ENCODE data around the gene DOHH. TPM values are rescaled to one million over a fixed set of nuclear protein-coding genes. Genes with fewer than 3 reads are reported as not detected.

Gene DOHH
- total RNA-seq = 10 to 100 TPM in 1 of 2 experiments, 1 to 10 TPM in 1; 9.6 to 15.4 TPM

GRCh38 chr19:3500429-3501101 lies at the start of gene DOHH:
Gene DOHH (minus strand): TSS chr19:3500674. CDS start chr19:3496814, 3,860 bp downstream.
- Mint-ChIP-seq H3K4me3 (peak within 1 kb of the TSS; percentile 91), H3K36me3 (ENCODE audit: low read depth) (peaks cover 21% of the 10 kb centered on the region), H3K27ac (peak within 1 kb of the TSS; percentile 97), H3K4me1 (peaks cover 26% of the 10 kb centered on the region), H3K27me3 (no peaks in the 10 kb centered on the region), H3K9me3 (ENCODE audit: low read depth) (no peaks in the 10 kb centered on the region)
- ATAC-seq (peak; percentile 95), DNase-seq (peak; percentile 98)
- ChIA-PET POLR2A (interaction anchor here (0.5 to 0.6 kb wide), 3 partner anchors 184 to 440 kb away, joined by 3 to 8 read pairs (median 4); no protein-coding TSS in a partner anchor), CTCF (interaction anchor here (0.6 to 1.8 kb wide), 4 partner anchors 15 to 1240 kb away, joined by 3 to 11 read pairs (median 4); no protein-coding TSS in a partner anchor)
- intact Hi-C loops (cut with DNase I, micrococcal nuclease) = loop anchor here in 1 of 2 experiments (1.0 to 10.0 kb wide), 7 partner anchors 57 to 716 kb away; partner anchors contain the start of genes ANKRD24, MAP2K2, MFSD12 and SIRT6

- ChIA-PET CTCF (no interaction called here), POLR2A (no interaction called here)
- ATAC-seq (no peak), DNase-seq (no peak)
- Mint-ChIP-seq H3K27me3 (no peaks in the 10 kb centered on the region), H3K4me1 (peaks cover 26% of the 10 kb centered on the region), H3K4me3 (no peak overlapping the region), H3K27ac (no peak overlapping the region), H3K9me3 (ENCODE audit: low read depth) (no peaks in the 10 kb centered on the region), H3K36me3 (ENCODE audit: low read depth) (peaks cover 13% of the 10 kb centered on the region)
- intact Hi-C loops (cut with DNase I, micrococcal nuclease) = loop anchor here in 1 of 2 experiments (5.0 kb wide), 2 partner anchors 67 to 157 kb away; partner anchors contain the start of gene TJP3
These were observed 49.3 kb upstream of the DOHH start for GRCh38 chr19:3549816-3550215.

GRCh38 chr19:3548606-3549005 lies 48.1 kb upstream of the DOHH start:
- ChIA-PET POLR2A (interaction anchor here (0.6 kb wide), 1 partner anchor 142 kb away, joined by 3 read pairs; no protein-coding TSS in a partner anchor), CTCF (interaction anchor here (0.6 kb wide), 2 partner anchors 47 to 1496 kb away, joined by 3 read pairs; no protein-coding TSS in a partner anchor)
- Mint-ChIP-seq H3K4me3 (no peak overlapping the region), H3K9me3 (ENCODE audit: low read depth) (no peaks in the 10 kb centered on the region), H3K36me3 (ENCODE audit: low read depth) (peaks cover 10% of the 10 kb centered on the region), H3K27me3 (no peaks in the 10 kb centered on the region), H3K27ac (no peak overlapping the region), H3K4me1 (peaks cover 19% of the 10 kb centered on the region)
- DNase-seq (no peak), ATAC-seq (no peak)
- intact Hi-C loops (cut with DNase I, micrococcal nuclease) = loop anchor here in 1 of 2 experiments (5.0 kb wide), 2 partner anchors 69 to 159 kb away; partner anchors contain the start of gene TJP3

GRCh38 chr19:3547767-3548282 lies 47.4 kb upstream of the DOHH start:
- DNase-seq (no peak), ATAC-seq (no peak)
- CTCF ChIA-PET = interaction anchor here (0.6 to 1.0 kb wide), 3 partner anchors 16 to 202 kb away, joined by 3 to 4 read pairs (median 3); no protein-coding TSS in a partner anchor
- Mint-ChIP-seq H3K27ac (no peak overlapping the region), H3K4me3 (no peak overlapping the region), H3K36me3 (ENCODE audit: low read depth) (peaks cover 10% of the 10 kb centered on the region), H3K9me3 (ENCODE audit: low read depth) (no peaks in the 10 kb centered on the region), H3K27me3 (no peaks in the 10 kb centered on the region), H3K4me1 (peaks cover 15% of the 10 kb centered on the region)
- intact Hi-C loops (cut with DNase I, micrococcal nuclease) = loop anchor here in 1 of 2 experiments (5.0 kb wide), 2 partner anchors 69 to 159 kb away; partner anchors contain the start of gene TJP3
- POLR2A ChIA-PET = no interaction called here

GRCh38 chr19:3547301-3547731 lies 46.8 kb upstream of the DOHH start:
- H3K36me3 Mint-ChIP-seq (ENCODE audit: low read depth) = peaks cover 10% of the 10 kb centered on the region
- ChIA-PET CTCF (interaction anchor here (0.6 to 1.0 kb wide), 3 partner anchors 16 to 203 kb away, joined by 3 to 4 read pairs (median 3); no protein-coding TSS in a partner anchor), POLR2A (no interaction called here)
- intact Hi-C loops (cut with DNase I, micrococcal nuclease) = loop anchor here in 1 of 2 experiments (5.0 kb wide), 2 partner anchors 70 to 160 kb away; partner anchors contain the start of gene TJP3
- no peak overlapping the region for H3K4me3 Mint-ChIP-seq
- no peaks in the 10 kb centered on the region for H3K9me3 Mint-ChIP-seq (ENCODE audit: low read depth)
- no peaks in the 10 kb centered on the region for H3K27me3 Mint-ChIP-seq
- no peak overlapping the region for H3K27ac Mint-ChIP-seq
- ATAC-seq = peak; percentile 30
- DNase-seq = peak; percentile 67
- H3K4me1 Mint-ChIP-seq = peaks cover 10% of the 10 kb centered on the region

GRCh38 chr19:3546119-3546518 lies 45.6 kb upstream of the DOHH start:
- no peak overlapping the region for H3K4me3 Mint-ChIP-seq

GRCh38 chr19:3545669-3546034 lies 45.2 kb upstream of the DOHH start:
- peak overlapping the region; percentile 25 for H3K27ac Mint-ChIP-seq
- ChIA-PET POLR2A (no interaction called here), CTCF (interaction anchor here (0.6 to 2.6 kb wide), 10 partner anchors 10 to 1524 kb away, joined by 3 to 23 read pairs (median 4); partner anchors contain the start of gene MFSD12)
- no peaks in the 10 kb centered on the region for H3K9me3 Mint-ChIP-seq (ENCODE audit: low read depth)
- DNase-seq (no peak), ATAC-seq (no peak)
- H3K4me3 Mint-ChIP-seq = no peak overlapping the region
- intact Hi-C loops (cut with DNase I, micrococcal nuclease) = loop anchor here (1.0 to 5.0 kb wide), 6 partner anchors 30 to 162 kb away; partner anchors contain the start of genes CACTIN (in 1 of the 2) and TJP3 (in 1 of the 2)
- peaks cover 10% of the 10 kb centered on the region for H3K36me3 Mint-ChIP-seq (ENCODE audit: low read depth)
- H3K4me1 Mint-ChIP-seq = peaks cover 6% of the 10 kb centered on the region
- H3K27me3 Mint-ChIP-seq = no peaks in the 10 kb centered on the region

More at GRCh38 chr19:3546119-3546518, 45.6 kb upstream of the DOHH start:
- no peak for DNase-seq
- ATAC-seq = no peak
- ChIA-PET POLR2A (no interaction called here), CTCF (interaction anchor here (0.6 to 2.6 kb wide), 9 partner anchors 9 to 241 kb away, joined by 3 to 23 read pairs (median 5); partner anchors contain the start of genes GIPC3 and MFSD12)
- Mint-ChIP-seq H3K36me3 (ENCODE audit: low read depth) (peaks cover 10% of the 10 kb centered on the region), H3K4me1 (peaks cover 6% of the 10 kb centered on the region), H3K9me3 (ENCODE audit: low read depth) (no peaks in the 10 kb centered on the region), H3K27me3 (no peaks in the 10 kb centered on the region), H3K27ac (no peak overlapping the region)
- intact Hi-C loops (cut with DNase I, micrococcal nuclease) = loop anchor here in 1 of 2 experiments (5.0 kb wide), 2 partner anchors 71 to 161 kb away; partner anchors contain the start of gene TJP3

- Mint-ChIP-seq H3K4me3 (no peak overlapping the region), H3K9me3 (ENCODE audit: low read depth) (no peaks in the 10 kb centered on the region), H3K36me3 (ENCODE audit: low read depth) (peaks cover 12% of the 10 kb centered on the region), H3K27me3 (no peaks in the 10 kb centered on the region), H3K4me1 (peaks cover 6% of the 10 kb centered on the region), H3K27ac (peak overlapping the region; percentile 58)
- CTCF ChIA-PET = interaction anchor here (0.6 to 2.6 kb wide), 14 partner anchors 8 to 1525 kb away, joined by 3 to 23 read pairs (median 3); no protein-coding TSS in a partner anchor
- POLR2A ChIA-PET = interaction anchor here (1.0 kb wide), 1 partner anchor 12 kb away, joined by 3 read pairs; no protein-coding TSS in a partner anchor
- intact Hi-C loops (cut with DNase I, micrococcal nuclease) = loop anchor here (1.0 to 5.0 kb wide), 6 partner anchors 30 to 162 kb away; partner anchors contain the start of genes CACTIN (in 1 of the 2) and TJP3 (in 1 of the 2)
- DNase-seq (peak; percentile 90), ATAC-seq (peak; percentile 84)
These were observed 44.5 kb upstream of the DOHH start for GRCh38 chr19:3544742-3545668.

GRCh38 chr19:3544058-3544376 lies 43.5 kb upstream of the DOHH start:
- Mint-ChIP-seq H3K27ac (no peak overlapping the region), H3K4me1 (peaks cover 6% of the 10 kb centered on the region), H3K9me3 (ENCODE audit: low read depth) (no peaks in the 10 kb centered on the region), H3K27me3 (no peaks in the 10 kb centered on the region), H3K36me3 (ENCODE audit: low read depth) (peaks cover 19% of the 10 kb centered on the region), H3K4me3 (no peak overlapping the region)
- ChIA-PET POLR2A (interaction anchor here (1.0 kb wide), 1 partner anchor 13 kb away, joined by 3 read pairs; no protein-coding TSS in a partner anchor), CTCF (interaction anchor here (0.8 kb wide), 1 partner anchor 169 kb away, joined by 3 read pairs; no protein-coding TSS in a partner anchor)
- intact Hi-C loops (cut with DNase I, micrococcal nuclease) = no loop called here
- DNase-seq (no peak), ATAC-seq (no peak)
